Dermis blood vessel endothelial cell (primary cell): ENCODE data around the gene DUSP19. TPM values are rescaled to one million over a fixed set of nuclear protein-coding genes. Genes with fewer than 3 reads are reported as not detected.

Experiments used
- DNase-seq: peaks from one replicate; pipeline ENCODE4 v3.0.0; 2010
- total RNA-seq: library from RNA; depleted of rRNA; stranded (reverse); fragments of >200 nt; gene quantifications from 2 replicates; pipeline ENCODE4 v1.2.3, GENCODE V29; 2014

The DUSP19 gene
- total RNA-seq, 1 donor from 2014 or later, result 2.6 TPM

DNA sequence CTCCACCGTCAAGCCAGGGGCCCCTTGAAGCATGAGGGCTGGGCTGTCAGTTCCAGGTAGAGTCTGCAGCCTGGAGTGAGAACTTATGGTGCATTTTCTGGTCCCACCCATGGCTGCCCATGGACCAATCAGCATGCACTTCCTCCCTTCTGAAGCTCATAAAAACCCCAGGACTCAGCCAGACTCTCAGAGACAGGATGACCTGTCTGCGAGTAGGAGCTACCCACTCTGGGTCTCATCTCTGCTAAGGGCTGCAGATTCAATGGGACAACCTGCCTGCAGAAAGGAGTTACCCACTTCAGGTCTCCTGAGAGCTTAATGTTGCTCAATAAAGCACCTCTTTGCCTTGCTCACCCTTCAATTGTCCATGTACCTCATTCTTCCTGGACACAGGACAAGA, 9.4 kb upstream of the DUSP19 start:
- DNase-seq, result no peak

DNA sequence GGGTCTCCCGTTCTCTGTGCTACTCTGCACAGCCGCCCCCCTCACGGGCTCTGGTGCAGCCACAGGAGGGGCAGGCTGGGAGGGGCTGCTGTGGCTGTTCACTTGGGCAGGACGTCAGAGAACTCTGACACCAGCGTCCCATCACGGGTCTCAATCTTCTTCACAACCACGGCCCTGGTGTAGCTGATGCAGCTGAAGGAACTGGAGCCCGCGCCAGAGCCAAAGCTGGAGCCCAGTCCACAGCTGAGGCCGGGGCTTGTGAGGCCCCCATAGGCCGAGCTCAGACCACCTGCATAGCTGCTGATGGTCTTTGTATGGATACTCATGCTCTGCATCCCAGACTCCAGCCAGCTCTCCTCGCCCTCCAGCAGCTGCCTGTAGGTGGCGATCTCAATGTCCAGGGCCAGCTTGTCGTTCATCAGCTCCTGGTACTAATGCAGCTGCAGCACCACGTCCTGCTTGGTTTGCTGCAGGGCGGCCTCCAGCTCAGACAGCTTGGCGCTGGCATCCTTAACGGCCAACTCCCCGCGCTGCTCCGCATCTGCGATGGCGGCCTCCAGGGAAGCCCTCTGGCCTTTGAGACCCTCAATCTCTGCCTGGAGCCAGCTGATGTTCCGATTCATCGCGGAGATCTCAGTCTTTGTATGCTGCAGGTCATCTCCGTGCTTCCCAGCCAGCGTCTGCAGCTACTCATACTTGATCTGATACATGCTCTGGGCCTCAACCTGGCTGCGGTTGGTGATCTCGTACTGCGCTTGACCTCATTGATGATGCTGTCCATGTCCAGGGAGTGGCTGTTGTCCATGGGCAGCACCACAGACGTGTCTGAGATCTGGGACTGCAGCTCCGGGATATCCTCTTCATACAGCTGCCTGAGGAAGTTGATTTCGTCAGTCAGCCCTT, 7.4 kb upstream of the DUSP19 start:
- peak; percentile 81 for DNase-seq

DNA sequence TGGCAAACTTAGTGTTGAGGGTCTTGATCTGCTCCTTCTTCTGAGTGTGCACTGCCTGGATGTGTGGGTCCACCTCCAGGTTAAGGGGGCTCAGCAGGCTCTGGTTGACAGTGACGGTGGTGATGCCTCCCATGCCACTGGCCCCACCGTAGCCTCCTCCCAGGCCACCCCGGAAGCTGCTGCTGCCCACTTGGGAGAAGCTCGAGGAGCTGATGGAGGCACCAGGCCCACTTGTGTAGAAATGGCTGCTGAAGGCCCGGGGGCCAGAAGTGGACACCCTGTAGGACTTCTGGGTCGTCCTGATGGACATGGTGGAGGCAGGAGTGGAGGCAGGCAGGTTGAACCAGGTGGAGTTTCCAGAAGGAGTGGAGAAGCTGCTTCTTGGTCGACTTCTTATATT, 6.4 kb upstream of the DUSP19 start:
- no peak for DNase-seq

DNA sequence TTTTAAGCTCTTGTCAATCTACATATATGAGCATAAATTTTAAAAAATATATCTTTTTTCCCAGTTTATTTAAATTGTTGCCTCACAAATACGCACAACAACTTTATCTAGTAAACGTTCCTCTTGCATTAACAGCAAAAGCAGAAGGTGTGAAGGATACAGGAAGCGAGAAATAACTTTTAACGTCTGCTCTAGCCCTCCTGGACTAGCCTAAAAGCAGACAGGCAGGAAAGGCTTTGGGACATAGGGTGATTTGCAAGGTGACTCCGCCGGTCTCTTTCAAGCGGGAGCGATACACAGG, 434 bp upstream of the DUSP19 start:
- no peak for DNase-seq

DNA sequence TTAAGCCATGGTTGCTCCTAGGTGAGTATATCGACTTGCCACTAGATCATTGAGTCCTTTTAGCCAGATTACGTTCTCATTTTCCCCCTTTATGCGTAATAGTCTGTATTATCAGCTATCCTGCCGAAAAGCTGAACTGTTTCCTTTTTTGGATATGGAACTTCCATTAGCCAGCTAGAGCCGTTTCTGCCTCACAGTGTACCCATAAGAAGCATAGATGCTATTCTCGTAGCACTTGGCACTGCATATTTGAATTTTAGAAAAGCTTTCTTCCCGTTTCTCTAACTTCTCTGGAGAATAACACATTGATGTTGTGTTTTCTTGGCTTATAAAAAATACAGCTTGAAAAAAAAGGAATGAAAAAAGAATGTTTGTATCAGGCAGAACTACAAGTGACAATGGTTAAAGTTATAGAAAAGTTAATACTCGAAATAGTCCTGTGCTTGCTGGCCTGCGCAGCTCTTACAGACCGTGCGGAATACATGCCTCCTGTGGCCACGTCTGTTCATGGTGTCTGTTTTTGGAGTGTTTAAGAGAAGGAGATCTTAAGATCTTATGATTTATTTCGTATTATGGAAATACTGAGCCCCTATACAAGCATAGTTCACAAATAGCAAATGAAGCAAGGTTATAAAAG, 710 bp downstream of the DUSP19 start:
- peak; percentile 32 for DNase-seq

DNA sequence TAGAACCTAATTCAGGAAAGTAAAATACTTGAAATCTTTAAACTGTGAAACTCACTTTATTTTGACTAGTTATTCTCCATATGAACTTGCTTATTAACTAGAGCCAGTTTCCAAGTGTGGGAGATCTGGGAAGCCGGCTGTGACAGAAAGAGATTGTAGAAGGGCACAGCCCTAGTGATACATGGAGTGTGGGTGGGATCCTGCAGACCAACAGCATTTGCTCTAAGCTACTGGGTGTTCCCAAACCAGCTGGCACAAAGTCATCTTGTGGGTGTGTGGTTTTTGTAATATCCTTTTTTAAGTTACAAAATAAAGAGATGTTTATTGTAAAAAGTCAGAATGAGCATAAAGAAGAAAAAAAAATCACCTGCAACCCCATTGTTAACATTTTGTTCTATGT, 3.4 kb downstream of the DUSP19 start:
- no peak for DNase-seq

DNA sequence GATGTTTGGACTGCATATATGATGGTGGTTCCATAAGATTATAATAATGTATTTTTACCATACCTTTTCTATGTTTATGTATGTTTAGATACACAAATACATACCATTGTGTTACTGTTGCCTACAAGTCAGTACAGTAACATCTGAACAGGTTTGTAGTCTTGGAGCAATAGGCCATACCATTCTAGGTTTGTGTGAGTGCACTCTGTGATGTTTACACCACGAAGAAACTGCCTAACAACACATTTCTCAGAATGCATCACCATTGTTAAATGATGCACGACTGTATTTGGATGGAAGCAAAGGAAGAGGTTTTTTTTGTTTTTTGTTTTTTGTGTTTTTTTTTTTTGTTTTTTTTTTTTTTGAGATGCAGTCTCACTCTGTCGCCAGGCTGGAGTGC, 9.5 kb downstream of the DUSP19 start:
- no peak for DNase-seq

DNA sequence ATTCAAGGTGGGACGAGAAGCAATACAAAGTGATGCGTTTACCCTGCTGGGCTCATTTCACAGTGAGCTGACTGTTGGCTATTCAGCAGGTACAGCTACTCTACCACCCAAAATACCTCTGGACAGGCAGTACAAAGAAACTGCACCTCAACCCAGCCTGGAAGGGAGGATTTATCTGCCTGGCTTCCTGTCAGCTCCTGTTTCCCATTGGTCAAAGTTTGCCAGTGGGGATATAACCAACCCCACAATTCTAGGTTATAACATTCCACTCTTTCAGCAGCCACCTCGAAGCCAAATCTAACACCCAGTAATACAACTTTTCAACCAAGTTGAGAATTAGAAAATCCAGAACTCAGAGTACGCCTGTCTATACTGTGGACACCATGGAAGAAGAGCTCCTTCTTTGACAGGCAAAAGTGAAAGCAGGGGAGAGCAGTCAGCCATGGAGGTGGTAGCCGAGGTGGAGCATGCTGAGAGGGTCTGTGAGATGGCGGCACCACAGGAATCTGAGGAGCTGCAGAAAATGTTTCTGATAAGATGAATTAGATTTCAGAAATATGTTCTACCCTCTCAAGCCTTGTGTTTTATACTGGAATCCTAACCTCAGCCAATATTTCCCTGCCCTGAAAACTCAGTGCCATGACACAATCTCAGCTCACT, 10.8 kb downstream of the DUSP19 start:
- no peak for DNase-seq

DNA sequence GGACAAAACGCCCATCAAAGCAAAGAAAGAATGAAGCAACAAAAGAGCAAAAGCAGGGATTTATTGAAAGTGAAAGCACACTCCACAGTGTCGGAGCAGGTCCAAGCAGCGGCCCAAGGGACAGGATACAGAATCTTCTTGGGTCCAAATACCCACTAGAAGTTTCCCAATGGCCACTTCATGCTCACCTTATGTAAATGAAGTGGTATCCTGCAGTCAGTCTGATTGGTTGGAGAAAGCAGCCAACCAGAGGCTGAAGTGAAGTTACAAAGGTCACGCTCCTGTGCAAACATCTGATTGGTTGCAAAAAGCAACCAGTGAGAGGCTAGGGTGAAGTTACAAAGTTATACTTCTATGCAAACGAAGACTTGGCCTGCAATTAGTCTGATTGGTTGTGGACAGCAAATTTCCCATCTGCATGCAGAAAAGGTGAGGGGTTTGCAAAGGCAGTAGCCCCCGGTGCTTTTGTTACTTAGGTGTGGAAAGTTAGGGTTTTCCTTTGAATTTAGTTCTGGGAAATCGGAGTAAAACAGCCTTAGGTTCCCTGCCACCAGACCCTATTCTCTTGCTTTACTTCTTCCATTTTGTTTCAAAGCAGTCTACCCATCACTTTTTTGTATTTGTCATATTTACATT, 12.9 kb downstream of the DUSP19 start:
- no peak for DNase-seq

DNA sequence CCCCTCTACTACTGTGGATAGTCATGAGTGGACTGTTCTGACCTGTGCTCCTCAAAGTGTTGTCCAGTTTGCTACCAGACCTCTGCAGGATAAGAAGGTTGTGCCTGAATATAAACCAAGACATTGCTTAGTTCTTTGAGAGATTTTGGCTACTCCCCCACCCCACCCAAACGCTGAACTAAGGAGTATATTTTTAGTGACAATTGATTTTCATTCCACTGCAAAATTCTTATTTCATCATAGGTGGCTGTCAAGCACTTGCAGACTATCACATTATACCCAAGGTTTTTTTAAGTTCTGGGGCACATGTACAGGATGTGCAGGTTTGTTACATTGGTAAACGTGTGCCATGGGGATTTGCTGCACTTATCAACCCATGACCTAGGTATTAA, 13.4 kb downstream of the DUSP19 start:
- DNase-seq, result no peak

DNA sequence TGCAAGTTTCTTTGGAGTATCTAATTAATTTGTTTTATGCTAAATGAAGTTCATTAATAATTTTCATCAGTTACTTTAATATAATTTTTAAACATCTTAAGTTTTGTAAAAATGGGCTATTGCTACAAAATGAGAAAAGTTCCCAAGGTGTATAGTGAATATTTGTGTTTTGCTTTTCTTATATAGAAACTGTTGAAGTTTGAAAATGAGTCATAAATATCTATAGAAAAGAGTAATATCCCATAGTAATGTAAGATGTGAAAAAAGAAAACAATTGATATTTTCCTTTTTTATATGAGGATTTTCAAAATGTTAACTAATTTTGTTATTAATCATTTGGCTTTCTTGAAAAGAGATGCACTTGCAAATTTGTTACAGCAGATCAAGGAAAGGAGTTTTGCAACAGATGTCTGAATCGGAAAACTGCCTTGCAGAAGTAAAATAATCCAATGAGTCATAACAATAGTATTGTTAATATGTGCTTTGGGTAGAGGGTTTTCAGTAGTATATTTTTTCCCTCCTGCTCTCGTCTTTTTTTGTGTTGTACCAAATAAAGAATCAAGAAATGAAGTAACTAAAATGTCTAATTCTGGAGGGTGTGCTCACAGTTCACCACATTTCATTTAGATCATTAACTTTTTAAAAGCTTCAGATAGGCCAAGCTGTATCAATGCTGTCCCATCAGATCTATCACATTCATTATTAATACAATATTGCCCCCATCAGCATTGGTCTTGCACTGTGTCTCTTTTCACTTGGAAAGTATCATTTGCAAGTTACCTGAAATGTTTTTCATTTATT, 15.5 kb downstream of the DUSP19 start:
- peak; percentile 17 for DNase-seq

DNA sequence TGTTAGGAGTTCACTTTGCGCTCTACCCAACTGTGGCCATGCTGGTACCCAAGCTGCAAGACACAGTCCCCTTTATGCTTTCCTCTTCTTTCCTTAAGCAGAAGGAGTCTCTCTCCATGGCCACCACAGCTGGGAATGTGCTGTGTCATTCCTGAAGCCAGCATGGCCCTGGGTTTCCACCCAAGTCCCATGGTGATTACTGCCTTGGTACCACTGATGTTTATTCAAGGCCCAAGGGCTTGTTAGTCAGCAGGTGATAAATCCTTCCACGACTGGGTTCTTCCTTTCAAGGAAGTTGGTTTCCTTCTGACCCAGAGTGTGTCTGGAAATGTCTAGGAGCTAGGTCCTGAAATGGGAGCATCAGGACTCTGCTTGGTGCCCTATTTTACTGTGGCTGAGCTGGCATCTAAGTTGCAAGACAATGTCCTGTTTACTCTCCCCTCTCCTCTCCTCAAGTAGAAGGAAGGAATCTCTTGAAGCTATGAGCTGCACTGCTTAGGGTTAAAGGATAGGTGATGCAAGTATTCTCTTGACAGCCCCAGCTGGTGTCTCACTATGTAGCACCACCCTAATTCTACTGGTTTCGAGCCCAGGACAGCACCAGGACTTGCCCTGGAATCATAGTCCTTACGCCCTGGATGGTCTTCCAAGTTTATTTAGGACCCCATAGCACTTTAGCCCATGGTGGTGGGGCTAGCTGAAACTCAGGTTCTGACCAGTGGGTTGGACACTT, 27.0 kb downstream of the DUSP19 start:
- DNase-seq, result no peak

DNA sequence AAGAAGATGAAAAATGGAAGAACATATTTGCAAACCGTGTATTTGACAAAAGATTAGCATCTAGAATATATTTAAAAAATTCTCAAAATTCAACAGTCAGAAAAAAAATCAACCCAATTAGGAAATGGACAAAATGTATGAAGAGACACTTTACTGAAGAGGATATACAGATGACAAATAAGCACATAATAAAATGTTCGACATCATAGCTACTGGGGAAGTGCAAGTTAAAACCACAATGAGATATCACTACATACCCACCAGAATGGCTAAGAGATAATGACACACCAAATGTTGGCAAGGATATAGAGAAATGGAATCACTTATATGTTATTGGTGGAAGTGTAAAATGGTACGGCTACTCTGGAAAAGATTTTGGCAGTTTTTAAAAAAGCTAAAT, 34.0 kb downstream of the DUSP19 start:
- DNase-seq, result no peak

DNA sequence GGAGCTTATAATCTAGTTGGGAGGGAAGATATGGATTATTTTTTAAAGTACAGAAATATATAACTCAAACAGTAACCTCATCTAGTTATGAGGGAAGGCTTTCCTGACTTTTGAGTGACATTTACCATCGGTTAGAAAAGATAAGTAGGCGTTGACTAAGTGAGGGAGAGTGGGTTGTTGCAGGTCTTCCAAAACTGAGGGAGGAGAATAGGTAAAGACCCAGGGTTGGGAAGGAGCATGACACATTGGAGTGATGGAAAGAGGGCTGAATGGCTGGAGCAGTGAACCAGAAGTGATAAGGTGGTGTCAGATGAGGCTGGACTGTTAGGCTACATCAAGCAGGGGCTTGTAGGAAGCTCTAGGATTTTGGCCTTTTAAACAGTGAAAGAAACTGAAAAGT, 35.1 kb downstream of the DUSP19 start:
- DNase-seq, result no peak

DNA sequence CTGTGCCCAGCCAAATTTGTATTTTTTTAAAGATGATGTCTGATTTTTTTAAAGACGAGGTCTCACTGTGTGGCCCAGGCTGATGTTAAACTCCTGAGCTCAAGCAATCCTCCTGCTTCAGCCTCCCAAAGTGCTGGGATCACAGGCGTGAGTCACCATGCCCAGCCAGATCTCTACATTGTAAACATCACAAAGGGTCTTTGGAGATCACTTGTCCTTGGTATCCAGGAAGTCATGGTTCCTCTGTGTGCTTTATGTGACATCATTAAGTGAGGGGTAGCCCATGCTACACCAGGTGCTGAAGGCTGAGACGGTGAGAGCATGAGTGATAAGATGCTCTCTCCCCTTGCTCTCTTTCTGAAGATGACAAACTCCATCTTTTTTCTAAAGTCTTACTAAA, 38.7 kb downstream of the DUSP19 start:
- peak; percentile 2 for DNase-seq

DNA sequence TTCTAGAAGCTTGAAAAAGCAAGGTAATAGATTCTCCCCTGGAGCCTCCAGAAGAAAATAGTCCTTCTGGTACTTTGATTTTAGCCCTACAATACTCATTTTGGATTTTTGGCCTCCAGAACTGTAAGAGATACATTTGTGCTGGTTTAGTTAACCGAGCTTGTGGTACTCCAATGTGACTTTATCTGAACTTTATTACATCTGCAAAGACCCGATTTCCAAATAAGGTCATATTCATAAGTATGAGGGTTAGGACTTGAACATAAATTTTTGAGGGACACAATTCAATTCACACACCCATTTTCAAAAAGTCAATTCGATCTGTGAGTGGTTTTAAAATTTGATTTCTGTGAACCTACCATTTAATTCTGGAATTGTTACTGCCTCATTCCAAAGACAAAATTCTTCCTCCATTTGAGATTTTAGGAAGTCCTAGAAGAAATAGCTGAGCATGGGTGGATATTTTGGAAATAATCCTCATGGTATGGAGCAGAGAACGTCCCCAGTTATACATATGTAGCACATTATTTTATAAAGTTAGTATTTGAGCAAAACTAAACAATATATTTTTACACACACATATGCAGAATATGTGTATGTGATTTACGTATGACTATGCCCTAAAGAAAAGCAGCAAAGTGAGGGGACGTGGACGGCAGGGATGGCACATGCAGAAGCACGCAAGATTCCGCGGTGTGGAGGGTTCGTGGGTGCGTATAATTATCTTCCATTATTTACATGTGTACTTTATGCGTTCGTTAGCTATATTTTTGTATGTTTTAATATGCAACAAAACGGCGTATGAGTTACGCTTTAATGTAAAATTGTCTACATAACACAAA, 44.8 kb downstream of the DUSP19 start:
- no peak for DNase-seq

DNA sequence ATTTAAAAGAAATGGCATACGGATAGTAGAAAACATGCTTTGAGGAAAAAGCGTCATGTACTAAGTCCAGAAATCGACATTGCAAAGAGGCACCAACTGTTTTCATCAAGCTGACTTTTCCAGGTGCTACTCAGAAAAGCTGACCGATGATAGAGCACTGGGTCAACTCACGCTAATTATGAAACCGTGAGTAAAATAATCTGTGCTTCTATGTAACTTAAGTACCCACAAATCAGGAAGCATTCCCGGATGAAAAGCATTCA, 45.3 kb downstream of the DUSP19 start:
- DNase-seq, result no peak

DNA sequence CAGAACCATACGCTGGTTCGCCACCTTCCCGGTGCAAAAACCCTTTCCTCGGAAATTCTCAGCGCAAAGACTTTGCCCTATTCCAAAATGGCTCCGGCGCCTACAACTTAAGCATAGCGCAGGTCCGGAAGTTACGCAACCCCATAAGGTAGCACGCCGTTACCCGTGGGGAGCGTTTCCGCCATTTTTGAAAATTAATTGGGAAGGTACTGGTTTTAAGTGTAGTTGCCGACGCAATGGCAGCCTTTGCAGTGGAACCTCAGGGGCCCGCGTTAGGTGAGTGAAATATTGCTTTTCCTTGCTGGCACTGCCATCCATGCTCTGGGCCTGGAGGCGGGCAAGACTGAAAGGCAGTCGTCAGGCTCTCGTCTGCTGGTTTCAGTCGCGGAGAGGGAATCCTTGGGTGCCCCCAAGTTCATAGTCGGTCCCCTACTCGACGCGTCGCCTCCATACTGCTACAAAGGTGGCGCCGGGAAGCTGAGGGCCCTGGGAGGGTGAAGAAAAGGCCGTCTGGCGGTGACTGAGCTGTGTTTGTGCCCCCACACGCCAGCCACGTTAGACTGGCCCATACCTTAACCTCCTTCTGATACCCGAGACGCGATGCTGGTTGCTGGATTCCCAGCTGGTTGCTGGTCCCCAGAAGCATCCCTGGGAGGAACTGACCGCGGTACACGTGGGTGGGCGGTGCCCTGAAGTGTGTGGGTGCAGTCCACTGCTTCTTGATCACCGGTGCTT, 45.8 kb downstream of the DUSP19 start, which contains the start of gene NUP35:
TSS of gene NUP35 (plus strand) at position 222 of the 735 bp plus-strand sequence. CDS start at position 237, 15 bp downstream.
- peak; percentile 95 for DNase-seq

DNA sequence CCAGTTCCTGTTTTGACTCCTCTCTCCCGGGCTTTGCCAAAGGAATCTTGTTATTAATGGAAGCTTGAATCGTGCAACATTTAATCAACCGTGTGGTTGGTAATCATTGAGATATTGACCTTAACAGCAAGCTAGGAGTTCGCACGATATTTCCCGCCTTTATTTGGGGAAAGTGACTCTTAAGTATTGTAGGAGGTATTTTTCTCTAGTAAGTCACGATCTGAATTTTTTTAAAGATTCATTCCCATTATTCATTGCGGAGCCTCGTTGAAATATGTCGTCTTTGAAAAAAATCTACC, 46.4 kb downstream of the DUSP19 start:
- no peak for DNase-seq

DNA sequence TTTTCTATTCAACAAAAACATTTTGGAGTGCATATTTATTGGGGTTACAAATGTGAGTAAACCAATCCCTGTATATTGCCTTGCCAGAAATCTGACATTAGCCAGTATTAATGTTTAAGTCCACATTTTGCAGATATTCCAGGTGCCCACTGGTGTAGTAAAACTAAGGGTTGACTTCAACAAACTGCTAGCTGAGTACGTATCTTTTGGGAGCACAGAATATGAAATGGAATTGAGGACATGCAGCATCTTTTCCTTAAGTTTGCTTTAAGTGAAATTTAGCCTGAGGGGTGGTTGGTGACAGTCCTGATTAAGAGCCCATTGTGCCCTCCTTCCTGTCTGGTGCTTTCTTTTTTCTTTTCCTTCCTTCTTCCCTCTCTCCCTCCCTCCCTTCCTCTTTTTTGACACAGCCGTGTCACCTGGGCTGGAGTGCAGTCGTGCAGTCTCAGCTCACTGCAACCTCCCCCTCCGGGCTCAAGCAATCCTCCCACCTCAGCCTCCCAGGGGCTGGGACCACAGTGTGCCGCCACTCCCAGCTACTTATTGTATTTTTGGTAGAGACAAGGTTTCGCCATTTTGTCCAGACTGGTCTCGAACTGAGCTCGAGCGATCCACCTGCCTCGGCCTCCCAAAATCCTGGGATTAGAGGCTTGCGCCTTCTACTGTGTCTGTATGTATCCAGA, 47.3 kb downstream of the DUSP19 start:
- DNase-seq, result peak; percentile 7
